PC-3 (cell line): ENCODE measurements around the gene TMEM201. TPM values are rescaled to one million over a fixed set of nuclear protein-coding genes. Genes with fewer than 3 reads are reported as not detected.

Source experiments
- ATAC-seq: fragments of 200-7000 bp; cut with Tn5 transposase; 2 replicates; pipeline ENCODE4 v1.9.1; 2020; ENCODE audit warnings: mild to moderate bottlenecking, moderate library complexity
- BruUV-seq: library from RNA; stranded (reverse); fragments of 400-500 nt; replicated peaks from 2 replicates; lab custom pipeline; 2021; lab: Mats Ljungman, UMichigan
- CTCF ChIA-PET: fragments of 300-600 bp; sonication (Branson Sonifier 250); formaldehyde crosslinking; loops from one replicate; lab custom pipeline; 2022; ENCODE audit warnings: antibody characterized with exemption; lab: Charles Lee
- POLR2A ChIA-PET: fragments of 300-600 bp; sonication (Branson Sonifier 250); formaldehyde crosslinking; loops from one replicate; lab custom pipeline; 2022; ENCODE audit warnings: antibody characterized with exemption; ENCODE audit not compliant: unreplicated experiment; lab: Charles Lee
- DNase-seq: peaks from one replicate; pipeline ENCODE4 v3.0.0-alpha.2; 2015
- H2AFZ ChIP-seq: fragments of 300-600 bp; sonication (generic); 2 replicates; pipeline ENCODE4 v1.6.0; 2016; ENCODE audit warnings: antibody characterized with exemption, low read length
- H3F3A ChIP-seq: fragments of 300-600 bp; sonication (generic); one replicate; pipeline ENCODE4 v1.6.0; 2017; ENCODE audit warnings: antibody characterized with exemption, low read length, control low read depth, mild to moderate bottlenecking; ENCODE audit not compliant: unreplicated experiment
- H3K27ac ChIP-seq: fragments of 300-600 bp; sonication (generic); 2 replicates; pipeline ENCODE4 v1.5.1; 2016; ENCODE audit warnings: mild to moderate bottlenecking, low read length
- H3K27me3 ChIP-seq: fragments of 300-600 bp; sonication (generic); 2 replicates; pipeline ENCODE4 v1.6.1; 2016; ENCODE audit warnings: low read length, mixed read lengths
- H3K36me3 ChIP-seq: fragments of 300-600 bp; sonication (generic); 2 replicates; pipeline ENCODE4 v1.6.1; 2016; ENCODE audit warnings: low read depth, mixed run types, low read length, mixed read lengths
- H3K4me1 ChIP-seq: fragments of 300-600 bp; sonication (generic); 2 replicates; pipeline ENCODE4 v1.5.1; 2016; ENCODE audit warnings: low read length; ENCODE audit not compliant: insufficient read depth
- H3K4me2 ChIP-seq: fragments of 300-600 bp; sonication (generic); 2 replicates; pipeline ENCODE4 v1.6.0; 2016; ENCODE audit warnings: low read length
- H3K4me3 ChIP-seq: fragments of 300-600 bp; sonication (generic); 2 replicates; pipeline ENCODE4 v1.5.1; 2016; ENCODE audit warnings: mild to moderate bottlenecking, low read length, mixed read lengths
- H3K79me2 ChIP-seq: fragments of 300-600 bp; sonication (generic); 2 replicates; pipeline ENCODE4 v1.6.1; 2017; ENCODE audit warnings: low read length, mixed read lengths
- H3K9ac ChIP-seq: fragments of 300-600 bp; sonication (generic); 2 replicates; pipeline ENCODE4 v1.6.0; 2016; ENCODE audit warnings: mild to moderate bottlenecking, low read length
- H3K9me2 ChIP-seq: fragments of 300-600 bp; sonication (generic); replicated peaks from 2 replicates; pipeline ENCODE4 v1.6.1; 2016; ENCODE audit warnings: mixed run types, low read length, mixed read lengths
- H3K9me3 ChIP-seq: fragments of 300-600 bp; sonication (generic); 2 replicates; pipeline ENCODE4 v1.6.1; 2016; ENCODE audit warnings: low read length, mixed read lengths
- H4K20me1 ChIP-seq: fragments of 300-600 bp; sonication (generic); 2 replicates; pipeline ENCODE4 v1.6.1; 2016; ENCODE audit warnings: low read length, mixed read lengths
- EZH2 ChIP-seq: fragments of 300-600 bp; sonication (generic); IDR thresholded peaks from one replicate; pipeline ENCODE4 v1.6.1; 2017; ENCODE audit warnings: antibody characterized with exemption, mild to moderate bottlenecking, low read length; ENCODE audit not compliant: unreplicated experiment
- EZH2phosphoT487 ChIP-seq: fragments of 300-600 bp; sonication (generic); IDR thresholded peaks from 2 replicates; pipeline ENCODE4 v1.6.1; 2018; ENCODE audit warnings: mild to moderate bottlenecking, antibody characterized with exemption, low read length, borderline replicate concordance
- intact Hi-C: fragments of 100-400 bp; cut with micrococcal nuclease; formaldehyde crosslinking; loops from 2 replicates; pipeline ENCODE4 v1.9.0; 2023
- total RNA-seq: library from RNA; depleted of rRNA; stranded (reverse); fragments of >200 nt; gene quantifications from 2 replicates; pipeline ENCODE4 v1.2.3, GENCODE V29; 2014
- TF ChIP-seq, protein P1 (sequence below): fragments of 300-600 bp; sonication (generic); conservative IDR thresholded peaks from 2 replicates; pipeline ENCODE4 v1.5.1; 2017; ENCODE audit warnings: antibody characterized with exemption, low read depth, mild to moderate bottlenecking, low read length

The TMEM201 gene
- total RNA-seq, 1 experiment from 2014 or later: 13.8 TPM

DNA sequence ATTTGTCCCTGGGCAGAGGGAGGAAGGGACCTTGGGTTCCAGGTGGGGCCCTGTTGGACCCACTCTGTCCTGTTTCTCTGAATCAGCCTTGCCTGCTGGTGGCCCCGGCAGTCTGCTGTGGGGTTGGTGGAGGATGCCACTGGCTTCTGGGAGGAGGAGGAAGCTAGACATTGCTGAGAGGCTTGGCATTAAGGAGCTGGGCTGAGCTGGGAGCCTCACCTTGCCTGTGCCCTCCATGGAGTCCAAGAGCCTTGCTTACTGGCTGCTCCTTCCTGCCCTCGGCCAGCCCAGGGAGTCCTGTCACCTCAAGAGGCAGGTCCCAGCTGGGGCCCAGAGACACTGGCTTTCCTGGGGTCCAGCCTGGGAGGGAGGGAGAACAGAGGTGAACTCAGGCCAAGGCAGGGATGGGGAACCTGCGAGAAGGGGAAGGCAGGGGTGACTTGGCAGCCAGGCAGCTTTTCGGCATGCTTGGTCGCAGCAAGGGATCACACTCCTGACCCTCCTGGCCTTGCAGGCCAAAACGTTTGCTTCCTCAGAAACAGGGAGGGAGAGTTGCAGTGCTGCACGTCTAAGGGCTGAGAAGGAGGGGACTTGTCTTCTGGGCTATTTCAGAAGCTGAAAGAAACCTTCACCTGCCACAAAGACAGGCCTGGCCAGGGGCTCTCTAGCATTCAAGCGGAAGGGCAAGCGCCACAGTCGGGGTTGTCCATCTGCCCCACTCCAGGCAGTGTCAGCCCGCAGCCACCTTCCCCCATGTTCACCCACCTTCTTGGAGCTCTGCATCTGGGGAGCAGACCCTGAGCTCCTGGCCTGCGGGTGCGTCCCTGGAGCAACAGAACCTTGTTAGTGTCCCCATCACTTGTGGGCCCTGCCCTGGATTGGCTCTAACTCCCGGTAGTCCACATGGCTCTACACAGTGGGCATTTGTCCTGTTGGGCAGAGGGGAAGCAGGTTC is 8.9 kb downstream of the TMEM201 start:
- CTCF ChIA-PET: no interaction called here
- TF ChIP-seq, protein P1, sequence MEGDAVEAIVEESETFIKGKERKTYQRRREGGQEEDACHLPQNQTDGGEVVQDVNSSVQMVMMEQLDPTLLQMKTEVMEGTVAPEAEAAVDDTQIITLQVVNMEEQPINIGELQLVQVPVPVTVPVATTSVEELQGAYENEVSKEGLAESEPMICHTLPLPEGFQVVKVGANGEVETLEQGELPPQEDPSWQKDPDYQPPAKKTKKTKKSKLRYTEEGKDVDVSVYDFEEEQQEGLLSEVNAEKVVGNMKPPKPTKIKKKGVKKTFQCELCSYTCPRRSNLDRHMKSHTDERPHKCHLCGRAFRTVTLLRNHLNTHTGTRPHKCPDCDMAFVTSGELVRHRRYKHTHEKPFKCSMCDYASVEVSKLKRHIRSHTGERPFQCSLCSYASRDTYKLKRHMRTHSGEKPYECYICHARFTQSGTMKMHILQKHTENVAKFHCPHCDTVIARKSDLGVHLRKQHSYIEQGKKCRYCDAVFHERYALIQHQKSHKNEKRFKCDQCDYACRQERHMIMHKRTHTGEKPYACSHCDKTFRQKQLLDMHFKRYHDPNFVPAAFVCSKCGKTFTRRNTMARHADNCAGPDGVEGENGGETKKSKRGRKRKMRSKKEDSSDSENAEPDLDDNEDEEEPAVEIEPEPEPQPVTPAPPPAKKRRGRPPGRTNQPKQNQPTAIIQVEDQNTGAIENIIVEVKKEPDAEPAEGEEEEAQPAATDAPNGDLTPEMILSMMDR: no peak
- TF ChIP-seq EZH2: no peak
- no peak for TF ChIP-seq EZH2phosphoT487
- no peak overlapping the region for H3K27ac ChIP-seq
- intact Hi-C loops: no loop called here
- no peak overlapping the region for H3K4me3 ChIP-seq
- H3K4me1 ChIP-seq: no peaks in the 10 kb centered on the region
- peaks cover 16% of the 10 kb centered on the region; the same call in 1 of the 2 replicates for H3K36me3 ChIP-seq
- H3K9me3 ChIP-seq: no peaks in the 10 kb centered on the region
- H3K4me2 ChIP-seq: no peak overlapping the region
- H3K79me2 ChIP-seq: peaks cover 37% of the 10 kb centered on the region
- H2AFZ ChIP-seq: no peak overlapping the region
- H3K27me3 ChIP-seq: no peaks in the 10 kb centered on the region
- no peak overlapping the region for H3K9ac ChIP-seq
- ATAC-seq (no peak), DNase-seq (no peak)
- POLR2A ChIA-PET: no interaction called here
- H3F3A ChIP-seq: no peaks in the 10 kb centered on the region
- H3K9me2 ChIP-seq: no peaks in the 10 kb centered on the region
- BruUV-seq: no TSS peak
- H4K20me1 ChIP-seq: peaks cover 14% of the 10 kb centered on the region; the same call in 1 of the 2 replicates

DNA sequence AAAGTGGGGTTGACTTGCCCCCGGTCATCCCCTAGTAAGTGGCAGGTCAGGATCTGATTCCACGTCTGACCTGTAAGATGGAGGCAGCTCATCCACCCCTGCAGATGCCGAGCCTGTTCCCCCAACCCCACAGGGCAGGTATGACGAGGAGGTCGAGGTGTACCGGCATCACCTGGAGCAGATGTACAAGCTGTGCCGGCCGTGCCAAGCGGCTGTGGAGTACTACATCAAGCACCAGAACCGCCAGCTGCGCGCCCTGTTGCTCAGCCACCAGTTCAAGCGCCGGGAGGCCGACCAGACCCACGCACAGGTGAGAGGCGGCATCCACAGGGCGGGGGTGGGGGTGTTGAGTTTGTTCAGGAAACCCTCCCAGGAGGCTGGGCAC is 9.6 kb downstream of the TMEM201 start:
- H3K9ac ChIP-seq: no peak overlapping the region
- H3F3A ChIP-seq: no peaks in the 10 kb centered on the region
- H3K9me2 ChIP-seq: no peaks in the 10 kb centered on the region
- H4K20me1 ChIP-seq: peaks cover 14% of the 10 kb centered on the region; the same call in 1 of the 2 replicates
- DNase-seq: no peak
- H3K27ac ChIP-seq: no peak overlapping the region
- POLR2A ChIA-PET: no interaction called here
- H3K36me3 ChIP-seq: peaks cover 16% of the 10 kb centered on the region; the same call in 1 of the 2 replicates
- H2AFZ ChIP-seq: no peak overlapping the region
- no peak overlapping the region for H3K4me3 ChIP-seq
- no peak for ATAC-seq
- TF ChIP-seq EZH2: no peak
- H3K4me2 ChIP-seq: no peak overlapping the region
- no TSS peak for BruUV-seq
- peaks cover 31% of the 10 kb centered on the region for H3K79me2 ChIP-seq
- H3K9me3 ChIP-seq: no peaks in the 10 kb centered on the region
- no peaks in the 10 kb centered on the region for H3K27me3 ChIP-seq
- no peaks in the 10 kb centered on the region for H3K4me1 ChIP-seq
- intact Hi-C loops: no loop called here
- CTCF ChIA-PET: no interaction called here

DNA sequence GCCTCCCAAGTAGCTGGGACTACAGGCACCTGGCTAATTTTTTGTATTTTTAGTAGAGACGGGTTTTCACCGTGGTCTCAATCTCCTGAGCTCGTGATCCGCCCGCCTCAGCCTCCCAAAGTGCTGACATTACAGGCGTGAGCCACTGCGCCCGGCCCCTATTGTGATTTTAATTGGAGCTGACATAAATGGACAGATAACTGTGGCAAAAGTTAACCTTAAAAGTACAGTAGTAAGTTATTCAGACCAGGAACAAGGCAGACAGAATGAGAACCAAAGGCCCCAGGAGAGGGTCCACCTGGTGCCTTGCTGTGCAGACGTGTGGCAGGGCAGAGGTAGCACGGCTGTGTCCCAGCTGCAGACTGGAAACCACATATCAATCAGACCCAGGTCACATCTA is 11.0 kb downstream of the TMEM201 start:
- H3K9me3 ChIP-seq: no peaks in the 10 kb centered on the region

More for the DNA sequence above, 11.0 kb downstream of the TMEM201 start:
- Histone ChIP-seq H3K27ac (no peak overlapping the region), H3K9ac (no peak overlapping the region), H3K36me3 (peaks cover 16% of the 10 kb centered on the region; the same call in 1 of the 2 replicates), H2AFZ (no peak overlapping the region), H3K9me2 (no peaks in the 10 kb centered on the region), H4K20me1 (0 out of 2 replicates have a peak, but pooled peaks cover under 1% of the 10 kb centered on the region), H3K79me2 (peaks cover 16% of the 10 kb centered on the region), H3K4me1 (no peaks in the 10 kb centered on the region), H3K4me2 (no peak overlapping the region), H3F3A (no peaks in the 10 kb centered on the region), H3K27me3 (no peaks in the 10 kb centered on the region), H3K4me3 (no peak overlapping the region)
- CTCF ChIA-PET: no interaction called here
- BruUV-seq: no TSS peak
- POLR2A ChIA-PET: no interaction called here
- TF ChIP-seq, protein P1: no peak
- TF ChIP-seq EZH2phosphoT487: no peak
- no peak for TF ChIP-seq EZH2
- intact Hi-C loops: no loop called here
- no peak for DNase-seq
- no peak for ATAC-seq
